ENCODE data around the gene SLC22A5.
"Not testable (repeated sequence)": the region's sequence is repeated elsewhere in the genome, so short reads cannot be mapped to it uniquely, and the experiment has no call there.

The SLC22A5 gene

DNA sequence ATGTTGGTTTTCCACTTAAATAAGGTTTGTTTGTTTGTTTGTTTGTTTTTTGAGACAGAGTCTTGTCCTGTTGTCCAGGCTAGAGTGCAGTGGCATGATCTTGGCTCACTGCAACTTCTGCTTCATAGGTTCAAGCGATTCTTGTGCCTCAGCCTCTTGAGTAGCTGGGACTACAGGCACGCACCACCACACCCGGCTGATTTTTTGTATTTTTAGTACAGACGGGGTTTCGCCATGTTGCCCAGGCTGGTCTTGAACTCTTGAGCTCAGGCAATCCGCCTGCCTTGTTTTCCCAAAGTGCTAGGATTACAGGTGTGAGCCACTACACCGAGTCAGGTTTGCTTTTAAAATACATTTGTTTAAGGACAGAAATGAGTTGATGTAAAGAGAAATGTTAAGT lies 46.0 kb downstream of the SLC22A5 start:
- DNase-seq: not testable (repeated sequence)

DNA sequence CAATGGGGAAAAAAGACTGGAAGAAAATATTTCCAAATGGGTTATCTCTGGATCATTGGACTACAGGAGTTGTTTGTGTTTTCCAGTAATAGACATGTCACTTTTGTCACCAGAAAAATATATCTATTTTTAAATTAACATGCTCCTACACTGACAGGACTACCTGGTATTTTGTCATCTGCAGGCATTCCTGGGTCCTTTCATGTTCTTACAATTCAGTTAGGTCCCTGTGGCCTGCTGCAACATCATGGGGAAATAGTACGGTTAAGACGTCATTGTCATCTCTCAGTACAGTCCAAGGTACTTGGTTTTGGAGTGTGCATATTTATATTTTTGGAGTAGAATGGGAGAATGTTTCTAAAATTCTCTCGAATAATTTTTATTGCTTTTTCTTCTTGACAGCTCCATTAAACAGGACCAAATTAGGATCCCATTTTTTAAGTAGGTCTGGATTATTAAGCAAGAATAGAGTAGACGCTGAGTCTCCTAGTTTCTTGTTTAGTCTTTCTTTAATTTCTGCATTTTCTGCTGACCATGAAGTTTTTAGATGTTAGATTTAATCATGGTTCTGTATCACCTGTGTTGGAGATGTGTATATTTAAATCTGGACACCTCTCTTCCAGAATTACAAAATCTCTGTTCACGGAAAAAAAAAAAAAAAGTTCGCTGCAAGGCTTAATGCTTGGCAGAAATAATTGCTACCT lies 46.9 kb downstream of the SLC22A5 start:
- DNase-seq: no peak

DNA sequence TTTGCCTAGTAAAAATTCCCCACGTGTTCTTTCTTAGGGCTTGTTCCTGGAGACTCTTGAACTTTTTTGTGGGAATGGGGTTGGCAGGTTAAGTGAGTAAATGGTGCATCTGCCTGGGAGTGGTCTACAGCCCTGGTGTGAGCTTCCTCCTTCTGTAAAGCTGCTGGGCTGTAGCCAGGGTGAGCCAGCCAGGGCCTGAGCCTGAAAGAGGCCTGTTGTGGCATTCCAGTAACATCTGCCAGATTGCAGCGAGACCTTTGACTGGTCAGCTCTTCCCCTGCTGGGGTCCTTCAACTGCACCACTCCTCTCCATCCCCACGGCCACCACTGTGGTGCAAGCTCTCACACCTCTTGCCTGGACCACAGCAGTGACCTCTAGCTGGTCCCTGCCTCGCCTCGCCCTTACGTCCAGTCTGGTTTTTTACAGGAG lies 47.5 kb downstream of the SLC22A5 start:
- DNase-seq: no peak

DNA sequence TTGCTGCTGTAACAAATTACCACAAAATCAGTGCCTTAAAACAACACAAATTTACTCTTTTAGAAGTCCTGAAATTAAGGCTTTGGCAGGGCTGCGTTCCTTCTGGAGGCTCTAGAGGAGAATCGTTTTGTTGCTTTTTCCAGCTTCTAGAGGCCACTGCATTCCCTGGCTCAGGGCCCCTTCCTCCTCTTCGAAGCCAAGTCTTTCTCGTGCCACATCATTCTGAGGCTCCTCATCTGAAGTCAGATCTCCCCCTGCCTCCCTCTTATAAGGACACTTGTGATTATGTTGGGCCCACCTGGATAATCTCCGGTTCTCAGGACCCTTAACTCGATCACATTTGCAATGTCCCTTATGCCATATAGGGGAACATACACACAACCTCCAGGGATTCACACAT lies 48.0 kb downstream of the SLC22A5 start:
- DNase-seq: no peak

DNA sequence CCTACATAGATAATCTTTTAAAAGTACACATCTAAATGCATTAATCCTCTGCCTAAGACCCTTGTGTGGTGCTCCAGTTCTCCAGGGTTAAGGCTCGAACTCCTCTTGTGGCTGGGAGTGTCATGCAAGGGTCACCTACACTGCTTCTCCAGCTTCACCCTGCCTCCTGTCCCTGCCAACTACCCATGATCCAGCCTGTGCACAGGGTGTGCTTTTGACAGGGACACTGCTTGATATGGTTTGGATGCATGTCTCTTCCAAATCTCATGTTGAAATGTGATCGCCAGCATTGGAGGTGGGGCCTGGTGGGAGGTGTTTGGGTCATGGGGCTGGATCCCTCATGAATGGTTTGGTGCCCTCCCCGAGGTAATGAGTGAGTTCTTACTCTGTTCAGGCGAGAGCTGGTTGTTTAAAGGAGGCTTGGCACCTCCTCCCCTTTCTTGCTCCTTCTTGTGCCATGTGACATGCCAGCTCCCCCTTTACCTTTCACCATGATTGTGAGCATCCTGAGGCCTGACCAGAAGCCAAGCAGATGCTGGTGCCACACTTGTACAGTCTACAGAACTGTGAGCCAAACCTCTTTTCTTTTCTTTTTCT lies 48.5 kb downstream of the SLC22A5 start:
- no peak for DNase-seq

DNA sequence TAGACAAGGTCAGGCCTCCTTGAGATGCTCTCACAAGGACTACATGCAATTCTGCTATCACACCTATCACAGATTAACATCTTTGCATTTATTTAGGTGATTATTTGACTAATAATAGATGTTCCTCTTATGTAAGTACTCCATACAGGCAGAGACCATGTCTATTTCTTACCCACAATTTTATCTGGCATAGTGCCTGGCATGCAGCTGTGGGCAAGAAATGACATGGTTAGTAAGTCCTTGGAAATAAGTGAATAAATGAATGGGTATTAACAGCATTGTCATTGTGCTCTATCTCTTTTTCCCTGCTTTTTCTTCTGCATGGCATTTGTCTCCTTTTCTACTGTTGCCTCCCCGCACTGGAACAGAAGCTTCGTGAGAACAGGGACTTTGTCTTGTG lies 49.4 kb downstream of the SLC22A5 start:
- no peak for DNase-seq

DNA sequence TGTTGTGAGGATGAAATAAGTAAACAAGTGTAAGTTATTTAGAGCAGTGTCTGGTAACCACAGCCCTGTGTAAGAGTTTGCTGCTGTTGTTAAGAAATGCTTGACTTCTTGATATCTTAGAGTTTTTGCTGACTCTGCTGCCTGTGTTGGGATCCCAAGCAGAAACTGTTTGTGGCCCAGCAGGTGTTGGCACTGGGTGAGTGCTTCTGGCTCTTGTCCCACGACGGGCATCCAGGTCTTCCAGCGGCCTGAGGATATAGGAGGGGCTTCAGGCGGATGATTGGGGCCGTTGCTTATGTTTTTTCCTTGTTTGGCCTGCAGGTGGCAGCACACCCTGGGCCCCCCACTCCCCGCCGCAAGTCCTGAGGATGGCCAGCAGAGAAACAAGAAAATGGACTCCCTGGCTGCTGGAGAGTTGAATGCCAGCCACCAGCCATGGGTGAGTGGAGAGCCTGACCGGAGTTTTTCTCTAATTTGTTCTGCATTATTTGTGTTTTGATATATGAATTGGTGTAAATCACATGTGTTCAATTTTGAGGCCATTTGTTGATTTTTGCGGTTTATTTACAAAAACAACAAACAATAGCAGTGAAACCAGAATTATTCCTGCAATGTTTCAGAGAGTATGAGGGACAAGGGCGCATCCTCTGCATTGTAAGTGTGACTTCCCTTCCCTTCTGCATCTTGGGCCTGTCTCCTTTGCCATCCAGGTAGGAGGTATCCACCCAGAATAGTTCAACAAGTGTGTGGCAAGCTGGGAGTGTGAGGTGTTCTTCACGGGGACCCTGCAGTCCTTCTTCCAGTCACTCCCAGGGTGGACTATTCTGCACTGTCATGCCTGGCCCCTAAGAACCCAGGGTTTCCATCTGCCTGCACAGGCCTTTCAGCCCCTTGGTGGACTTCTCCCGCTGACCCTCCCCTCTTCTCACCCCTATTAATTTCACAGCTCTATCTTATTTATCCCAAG lies 50.3 kb downstream of the SLC22A5 start:
- peak; percentile 56 to 61 for DNase-seq

DNA sequence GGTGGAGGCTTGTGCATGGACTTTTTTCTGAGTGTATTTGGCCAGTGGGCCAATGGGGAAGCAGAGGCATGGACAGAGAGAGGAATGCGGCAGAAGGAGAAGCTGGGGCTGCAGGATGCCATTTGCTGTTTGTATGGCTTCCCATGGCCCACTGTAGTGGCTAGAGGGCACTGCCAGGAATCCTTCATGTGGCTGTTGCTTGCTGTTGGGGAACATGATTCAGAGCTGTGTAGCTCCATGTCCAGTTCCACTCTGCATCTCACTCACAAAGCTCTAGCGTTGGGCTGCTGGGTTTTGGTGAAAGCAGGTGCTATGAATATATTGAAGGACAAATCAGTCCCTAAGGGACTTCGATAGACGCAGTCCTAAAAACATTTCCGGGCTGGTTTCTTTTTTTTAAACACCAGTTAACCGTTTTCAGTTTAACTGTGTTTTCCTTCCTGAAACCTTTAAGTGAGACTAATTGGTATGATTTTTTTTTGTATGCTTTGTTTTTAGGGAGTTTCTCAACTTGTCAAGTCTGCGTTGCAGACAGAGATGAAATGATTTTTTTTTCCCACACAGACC lies 51.3 kb downstream of the SLC22A5 start:
- DNase-seq: no peak

DNA sequence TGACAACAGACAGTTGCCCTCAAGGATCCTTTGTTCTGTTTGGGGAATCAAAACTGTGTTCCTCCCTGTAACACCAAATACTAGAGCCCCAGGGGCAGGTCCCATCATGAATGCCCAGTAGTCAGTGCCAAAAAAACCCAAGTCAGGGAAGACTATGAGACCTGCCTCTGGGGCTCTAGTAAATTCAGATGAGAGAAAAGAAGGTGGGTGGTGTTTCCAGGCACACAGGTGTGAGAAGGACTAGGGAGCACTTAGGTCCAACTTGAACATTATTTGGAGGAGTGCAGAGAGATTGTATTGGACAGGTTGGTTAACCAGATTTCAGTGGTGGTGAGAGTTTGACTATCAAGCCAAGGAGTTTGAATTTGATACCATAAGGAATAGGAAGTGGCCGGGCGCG lies 52.0 kb downstream of the SLC22A5 start:
- DNase-seq: no peak

DNA sequence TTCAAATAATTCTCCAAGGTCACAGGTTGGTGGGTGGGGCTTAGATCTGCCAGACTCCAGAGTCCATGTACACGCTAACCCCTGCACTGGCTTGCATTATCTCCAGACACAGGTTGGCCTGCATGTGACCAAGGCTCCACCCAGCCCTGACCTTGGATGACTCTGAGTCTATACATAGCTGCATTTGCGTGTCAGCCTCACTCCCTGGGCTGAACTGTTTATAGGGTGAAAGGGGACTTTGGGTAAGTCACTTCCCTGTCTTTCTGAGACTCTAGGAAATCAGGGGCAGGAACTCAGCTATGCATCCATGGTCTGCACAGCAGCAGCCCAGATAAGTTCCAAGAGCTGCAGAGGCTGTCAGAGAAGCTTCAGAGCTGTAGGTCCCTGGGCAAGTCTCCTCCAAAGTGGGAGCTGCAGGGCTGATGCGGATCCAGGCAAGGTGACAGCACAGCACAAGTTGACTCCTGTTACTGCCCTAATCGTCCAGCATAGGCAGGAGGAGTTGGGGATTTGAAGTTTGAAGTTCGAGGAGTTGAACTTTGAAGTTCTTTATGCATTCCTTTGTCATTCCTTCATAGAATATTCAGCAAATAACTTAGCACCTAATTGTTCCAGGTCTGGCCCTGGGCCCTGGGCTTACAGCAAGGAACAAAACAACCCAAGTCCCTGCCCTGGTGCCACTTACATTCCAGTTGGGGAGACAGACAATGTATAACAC lies 53.4 kb downstream of the SLC22A5 start:
- no peak for DNase-seq

DNA sequence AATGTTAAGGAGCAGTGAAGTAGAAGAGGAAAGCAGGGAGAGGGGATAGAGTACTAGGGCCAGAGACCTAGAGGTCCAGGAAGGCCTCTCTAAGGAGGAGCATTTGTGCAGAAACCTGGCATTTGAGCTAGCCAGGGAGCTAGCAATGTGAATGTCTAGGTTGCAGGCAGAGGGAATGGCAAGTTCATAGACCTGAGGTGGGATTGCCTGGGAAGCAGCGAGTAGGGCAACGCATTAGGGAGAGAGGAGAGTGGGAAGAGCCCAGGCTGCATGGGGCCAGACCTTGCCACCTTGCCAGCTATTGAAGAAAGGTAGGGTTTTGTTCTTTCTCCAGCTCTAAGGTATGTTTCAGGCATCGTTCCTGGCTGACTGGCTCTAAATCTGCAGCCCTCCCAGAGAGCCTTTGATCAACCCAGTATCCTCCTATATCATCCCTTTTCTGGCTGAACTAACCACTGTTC lies 54.0 kb downstream of the SLC22A5 start:
- no peak for DNase-seq

DNA sequence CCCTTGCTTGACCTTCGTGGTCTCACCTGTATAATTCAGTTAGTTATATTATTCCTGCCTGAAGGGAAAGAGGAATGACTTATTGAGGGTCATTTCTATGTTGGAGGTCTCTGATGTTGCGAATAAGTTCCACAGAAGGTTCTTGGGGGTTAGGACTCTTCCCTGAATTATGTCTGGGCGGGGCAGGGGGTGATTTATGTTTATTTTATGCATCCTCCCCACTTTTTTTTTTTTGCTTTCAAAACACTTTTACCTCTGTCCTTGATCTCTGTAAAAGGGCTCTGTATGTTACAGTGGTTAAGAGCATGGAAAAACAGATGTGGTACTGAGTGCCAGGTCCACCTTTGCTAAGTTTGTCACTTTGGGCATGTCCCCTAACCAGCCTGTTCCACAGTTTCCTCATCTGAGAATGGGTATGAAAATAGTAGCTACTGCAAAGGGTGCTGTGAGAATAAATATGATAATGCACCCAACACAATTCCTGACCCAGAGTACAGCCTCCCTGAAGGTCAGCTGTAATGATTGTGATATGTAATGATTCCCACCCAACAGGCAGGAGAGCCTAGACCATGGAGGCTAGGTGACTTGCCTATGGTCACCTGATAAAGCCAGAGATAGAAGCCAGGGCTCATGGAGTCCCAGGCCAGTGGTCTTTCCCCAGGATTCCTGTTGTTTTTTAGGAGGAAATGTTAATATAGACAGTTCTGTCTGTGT lies 54.8 kb downstream of the SLC22A5 start:
- no peak for DNase-seq

DNA sequence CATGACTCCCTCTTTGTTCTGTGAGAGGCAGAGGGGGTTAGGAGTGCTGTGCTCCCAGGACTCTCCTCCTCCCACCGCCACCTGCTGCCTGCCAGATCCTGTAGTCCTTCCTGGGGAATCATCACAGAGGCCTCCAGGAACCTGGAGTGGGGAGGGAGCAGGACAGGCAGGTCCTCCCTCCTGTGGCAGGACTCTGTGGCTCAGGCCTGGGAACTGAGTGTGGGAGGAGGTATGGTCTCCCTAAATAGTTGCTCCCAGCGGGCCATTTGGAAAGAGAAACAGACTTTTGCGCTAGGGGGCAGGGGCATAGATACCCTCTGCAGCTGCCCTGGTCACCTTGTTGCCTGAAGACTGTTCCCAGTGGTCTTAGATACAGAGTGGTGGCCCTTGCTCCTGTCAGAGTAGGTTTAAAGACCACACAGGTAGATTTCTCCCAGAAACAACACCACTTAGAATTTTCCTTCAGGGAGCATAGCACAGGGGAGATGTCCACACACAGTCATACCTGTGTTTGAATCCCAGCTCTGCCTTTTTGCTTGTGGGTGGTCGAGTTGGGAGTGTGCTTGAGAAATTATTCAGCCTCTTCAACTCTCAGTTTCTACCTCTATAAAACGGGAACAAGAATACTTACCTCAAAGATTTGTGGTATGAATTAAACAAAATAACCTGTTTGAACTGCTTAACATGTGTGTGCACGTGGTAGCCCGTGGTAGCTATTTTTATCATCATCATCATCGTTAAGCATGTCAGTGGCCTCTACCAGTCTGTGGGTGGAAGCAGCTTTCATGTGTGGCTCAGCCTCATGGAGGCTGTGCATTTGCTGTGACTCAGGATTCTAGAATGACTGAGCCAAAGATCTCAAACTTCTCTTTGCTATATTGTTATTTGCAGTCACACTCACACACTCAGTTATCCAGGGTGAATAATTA lies 55.8 kb downstream of the SLC22A5 start:
- peak; percentile 56 for DNase-seq

DNA sequence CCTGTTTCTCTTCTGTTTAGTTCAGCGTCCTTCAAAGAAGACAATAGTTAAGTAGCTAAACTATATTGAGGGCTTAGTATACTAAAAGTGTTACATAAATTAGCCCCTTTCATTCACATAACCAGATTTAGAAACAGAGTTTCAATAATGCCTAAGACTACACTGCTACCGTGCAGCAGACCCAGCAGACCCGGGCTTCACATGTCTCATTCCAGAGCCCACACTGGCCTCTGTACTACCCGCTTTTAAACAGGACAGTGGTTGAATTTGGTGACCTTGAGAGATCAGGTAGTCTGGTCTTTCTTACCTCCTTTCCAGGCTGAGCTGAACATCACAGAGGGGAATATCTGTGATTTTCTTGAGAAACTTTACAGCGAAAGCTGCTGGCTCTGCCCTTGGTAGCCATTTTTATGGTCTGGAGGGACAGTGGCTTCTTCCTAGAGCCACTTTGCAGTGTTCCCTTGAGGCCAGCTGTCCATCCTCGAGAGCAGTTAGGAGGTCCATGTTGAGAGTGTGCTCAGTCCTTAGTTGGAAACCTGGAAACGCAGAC lies 56.5 kb downstream of the SLC22A5 start:
- DNase-seq: no peak

DNA sequence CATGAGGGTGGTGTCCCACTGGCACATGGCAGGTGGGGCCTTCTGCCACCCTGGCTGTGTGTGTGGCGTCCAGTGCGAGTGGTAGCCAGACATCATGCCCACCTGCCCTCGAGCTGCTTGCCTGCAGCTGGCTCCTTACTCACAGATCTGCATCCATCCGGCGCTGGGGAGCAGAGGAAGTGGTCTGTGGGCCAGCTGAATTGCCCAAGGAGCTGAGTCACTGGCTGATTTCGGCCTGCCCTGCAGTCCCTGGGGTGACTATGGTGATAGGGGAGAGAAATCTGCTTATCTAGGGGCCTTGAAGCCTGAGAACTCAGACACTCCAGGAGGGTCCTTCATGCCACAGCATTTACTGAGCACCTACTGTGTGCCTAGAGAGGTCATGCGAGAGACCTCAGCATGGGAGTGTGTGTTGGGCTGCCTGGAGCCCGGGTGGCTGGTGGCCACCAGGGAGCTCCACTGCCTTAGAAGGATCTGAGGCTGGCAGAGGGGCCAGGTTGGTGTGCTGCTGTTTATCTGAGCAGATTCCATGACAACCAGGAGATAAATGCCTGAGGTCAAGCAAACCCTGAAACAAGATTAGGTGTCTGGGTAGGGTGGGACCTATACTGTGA lies 57.1 kb downstream of the SLC22A5 start:
- DNase-seq: peak; percentile 50 to 57

DNA sequence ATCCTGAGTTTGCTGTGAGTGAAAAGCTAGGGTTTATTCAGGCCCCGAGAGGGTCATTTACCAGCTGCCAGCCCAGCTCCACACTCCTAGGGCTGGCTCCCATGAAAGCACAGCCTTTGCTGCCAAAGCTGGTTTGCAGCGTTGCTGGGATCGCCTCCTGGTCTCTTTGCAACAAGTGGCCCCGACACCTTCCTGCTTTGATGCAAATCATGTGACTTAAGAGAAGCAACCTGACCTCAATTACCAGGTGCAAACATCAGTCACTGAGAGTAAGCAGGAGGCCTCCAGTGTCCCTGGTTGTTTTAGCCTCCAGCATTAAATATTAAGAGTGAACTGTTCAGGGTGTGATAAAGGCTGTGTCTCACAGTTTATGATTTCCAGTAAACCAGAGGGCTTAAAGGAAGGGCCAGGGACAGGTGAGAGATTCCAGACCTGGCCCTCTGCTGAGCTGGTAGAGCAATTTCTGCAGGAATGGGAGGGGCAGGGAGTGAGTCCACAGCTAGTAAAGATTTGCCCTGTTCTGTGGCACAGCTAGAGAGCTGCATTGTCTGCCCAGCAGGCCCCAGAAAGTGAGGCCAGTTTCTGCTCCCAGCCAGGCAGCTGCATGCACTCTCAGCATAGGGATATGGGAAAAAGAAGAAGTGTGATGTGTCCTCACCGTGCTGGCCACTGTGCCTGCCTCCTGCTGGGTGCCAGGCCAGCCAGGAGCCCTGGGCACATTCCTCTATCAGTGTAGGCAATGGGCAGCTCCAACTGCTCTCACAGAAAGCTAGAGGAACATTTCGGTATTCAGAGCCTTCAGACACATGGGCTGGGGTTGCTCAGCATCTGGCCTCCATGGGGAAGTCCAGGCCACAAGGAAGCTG lies 58.0 kb downstream of the SLC22A5 start:
- no peak for DNase-seq

DNA sequence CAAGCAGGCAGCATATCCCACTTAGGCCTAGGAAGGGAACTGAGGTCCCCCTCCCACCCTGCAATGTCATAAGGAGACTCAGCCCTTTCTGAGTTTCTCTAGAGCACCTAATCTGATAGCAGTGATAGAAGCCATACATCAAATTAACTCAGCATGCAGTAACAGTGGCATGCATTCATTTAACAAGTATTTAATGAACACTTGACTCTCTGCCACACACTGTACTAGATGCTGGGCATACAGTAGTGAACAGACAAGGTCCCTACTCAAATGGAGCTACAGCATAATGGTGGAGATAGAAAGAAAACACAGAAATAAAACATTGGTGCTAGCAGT lies 58.6 kb downstream of the SLC22A5 start:
- DNase-seq: no peak

DNA sequence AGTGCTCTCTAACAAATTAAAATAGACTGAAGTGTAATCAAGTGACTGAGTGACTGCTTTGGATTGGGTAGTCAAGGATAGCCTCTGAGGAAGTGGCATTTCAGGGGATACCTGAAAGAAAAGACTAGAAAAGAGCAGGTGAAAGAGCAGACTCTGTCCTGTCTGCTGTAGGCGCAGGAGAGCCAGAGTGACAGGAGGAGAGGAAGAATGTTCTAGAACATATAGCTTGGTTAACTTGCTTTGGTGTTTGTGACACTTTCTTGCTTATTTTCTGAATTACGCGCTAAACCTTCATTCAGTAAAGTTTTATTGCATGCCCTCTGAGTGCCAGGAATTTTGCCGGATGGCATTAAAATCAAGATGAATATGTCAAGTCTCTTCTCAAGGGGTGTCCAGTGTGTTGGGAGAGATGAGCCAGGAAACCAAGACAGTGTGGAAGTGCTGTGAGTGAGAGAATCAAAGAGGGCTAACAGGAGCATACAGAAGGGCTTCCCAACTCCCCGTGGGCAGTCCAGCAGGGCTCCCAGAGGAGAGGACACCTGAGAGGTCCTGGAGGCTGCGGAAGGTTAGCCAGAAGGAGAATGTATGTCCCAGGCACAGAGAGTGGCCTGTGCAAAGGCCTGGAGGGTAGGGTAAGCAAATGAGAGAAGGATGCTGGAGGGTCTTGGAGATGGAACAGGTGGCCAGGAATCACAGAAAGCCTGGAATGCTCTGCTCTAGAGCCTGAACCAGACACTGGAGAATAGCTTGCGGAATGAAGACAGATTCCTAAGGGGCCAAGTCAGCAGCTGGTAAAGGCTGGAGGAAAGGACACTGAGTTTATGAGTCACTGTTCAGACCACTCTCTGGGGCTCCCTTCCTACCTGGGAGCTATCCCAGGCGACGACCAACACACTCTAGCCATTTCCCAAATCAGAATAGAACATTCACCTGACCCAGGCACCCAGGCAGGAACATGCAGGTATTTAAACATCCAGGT lies 59.3 kb downstream of the SLC22A5 start:
- DNase-seq: no peak

Data from stimulated activated CD4-positive, alpha-beta T cell treated with anti-CD3 and anti-CD28 coated beads, Interleukin-2, amount 100 ng/mL, for 48 hours (primary cell).